Stomach (tissue), 9 donors: ENCODE measurements around the gene MED13L. TPM values are rescaled to one million over a fixed set of nuclear protein-coding genes. Genes with fewer than 3 reads are reported as not detected.

Experiments used
- DNase-seq, 2 donors: peaks; one replicate each; pipeline versions ENCODE4 v3.0.0 to v3.0.0-alpha.2; 2013 to 2019
- H3K27ac ChIP-seq, 5 donors: fragments of 200-600 bp in 4 of 5; sonication (generic) in 4 of 5; one replicate each; pipeline ENCODE4 v1.5.1; 2013 to 2019; ENCODE audit warnings: mild to moderate bottlenecking in 1 of 5, moderate library complexity in 1 of 5
- H3K27me3 ChIP-seq, 3 donors: fragments of 200-600 bp; sonication (generic); one replicate each; pipeline ENCODE4 v1.5.1; 2017 to 2019; ENCODE audit warnings: mixed run types in 1 of 3
- H3K36me3 ChIP-seq, 4 donors: fragments of 200-600 bp; sonication (generic); 1 replicate in 3 of 4; 2 replicates in 1 of 4; pipeline ENCODE4 v1.5.1; 2016 to 2019
- H3K4me1 ChIP-seq, 4 donors: fragments of 200-600 bp; sonication (generic); one replicate each; pipeline ENCODE4 v1.5.1; 2016 to 2019
- H3K4me3 ChIP-seq, 4 donors: fragments of 200-600 bp; sonication (generic) in 3 of 4; one replicate each; pipeline ENCODE4 v1.5.1; 2016 to 2019; ENCODE audit warnings: mild to moderate bottlenecking in 1 of 4
- H3K9me3 ChIP-seq, 4 donors: fragments of 200-600 bp; sonication (generic); one replicate each; pipeline ENCODE4 v1.5.1; 2016 to 2019
- EP300 ChIP-seq: sonication (generic); formaldehyde crosslinking; IDR thresholded peaks from one replicate; pipeline ENCODE4 v1.6.1; 2017; ENCODE audit warnings: antibody characterized with exemption
- POLR2A ChIP-seq, 4 donors: fragments of 450-650 bp; IDR thresholded peaks; one replicate each; pipeline ENCODE4 v1.6.1; 2016; ENCODE audit warnings: antibody characterized with exemption in 4 of 4, control low read depth in 2 of 4, mild to moderate bottlenecking in 1 of 4, moderate library complexity in 1 of 4
- POLR2AphosphoS5 ChIP-seq, 3 donors: sonication (generic); formaldehyde crosslinking; IDR thresholded peaks; one replicate each; pipeline ENCODE4 v1.6.1; 2016; ENCODE audit warnings: antibody characterized with exemption in 3 of 3
- WGBS, 5 donors: extraction: QIAGEN DNeasy Blood & Tissue Kit in 3 of 5; methylation state at CpG; one replicate each; pipeline versions ENCODE4 v1.1.5 to v1.1.7; 2013 to 2018; 5-methylcytosine and 5-hydroxymethylcytosine counted together
- intact Hi-C: fragments of 100-400 bp; cut with DNase I; formaldehyde crosslinking; loops from one replicate; pipeline ENCODE4 v1.15.1; 2023; ENCODE audit warnings: low total_unique reads
- polyA plus RNA-seq, 3 donors: library from polyadenylated mRNA; stranded (reverse); fragments of 200-250 nt; gene quantifications; one replicate each; pipeline ENCODE4 v1.2.3, GENCODE V29; 2013
- total RNA-seq, 5 donors: library from RNA; depleted of rRNA; stranded (reverse); fragments of >200 nt; gene quantifications; one replicate each; pipeline versions ENCODE4 v1.1.0 to v1.2.3, GENCODE V29; 2014 to 2016
- TF ChIP-seq, protein P1 (sequence below), 7 experiments: fragments of 450-650 bp in 4 of 7; fragments of 200-600 bp in 3 of 7; sonication (generic) in 3 of 7; IDR thresholded peaks; one replicate each; pipeline ENCODE4 v1.5.1; 2016 to 2019; ENCODE audit warnings: antibody characterized with exemption in 7 of 7, control low read depth in 2 of 7, mild to moderate bottlenecking in 1 of 7
- donor health status: healthy with polysubstance abuse.
- donor health status: Bipolar disorder and iron deficiency.
- donor health status: healthy.

MED13L gene
- total and polyA plus RNA-seq, 8 donors: 10.4 to 305 (median 72.7) TPM

DNA sequence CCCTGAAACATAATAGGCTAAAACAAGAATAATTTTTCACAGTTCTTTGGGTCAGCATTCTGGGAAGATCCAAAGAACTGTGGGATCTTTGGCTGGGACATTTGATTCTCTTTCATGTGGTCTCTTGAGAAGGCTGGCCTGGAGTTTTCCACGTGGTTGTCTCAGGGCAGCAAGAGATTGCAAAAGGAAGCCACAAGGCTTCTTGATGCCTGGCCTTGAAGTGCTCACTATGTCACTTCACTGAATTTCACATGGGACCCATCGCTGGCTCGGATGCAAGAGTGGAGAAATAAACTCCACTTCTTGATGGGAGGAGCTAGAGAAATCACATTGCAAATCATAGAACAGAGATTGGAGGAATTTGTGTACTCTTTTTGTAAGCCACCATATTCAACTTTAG is 343.4 kb downstream of the MED13L start:
- H3K27ac ChIP-seq: no peak overlapping the region
- H3K36me3 ChIP-seq: no peaks in the 10 kb centered on the region
- WGBS, 5 donors: 52 to 74% (median 66%) methylated on average over 3 of the region's 3 CpGs
- intact Hi-C loops: no loop called here
- TF ChIP-seq POLR2A (IDR thresholded peaks at IDR 0.05) (no peak), POLR2AphosphoS5 (IDR thresholded peaks at IDR 0.05) (no peak), EP300 (no peak)
- TF ChIP-seq, protein P1, sequence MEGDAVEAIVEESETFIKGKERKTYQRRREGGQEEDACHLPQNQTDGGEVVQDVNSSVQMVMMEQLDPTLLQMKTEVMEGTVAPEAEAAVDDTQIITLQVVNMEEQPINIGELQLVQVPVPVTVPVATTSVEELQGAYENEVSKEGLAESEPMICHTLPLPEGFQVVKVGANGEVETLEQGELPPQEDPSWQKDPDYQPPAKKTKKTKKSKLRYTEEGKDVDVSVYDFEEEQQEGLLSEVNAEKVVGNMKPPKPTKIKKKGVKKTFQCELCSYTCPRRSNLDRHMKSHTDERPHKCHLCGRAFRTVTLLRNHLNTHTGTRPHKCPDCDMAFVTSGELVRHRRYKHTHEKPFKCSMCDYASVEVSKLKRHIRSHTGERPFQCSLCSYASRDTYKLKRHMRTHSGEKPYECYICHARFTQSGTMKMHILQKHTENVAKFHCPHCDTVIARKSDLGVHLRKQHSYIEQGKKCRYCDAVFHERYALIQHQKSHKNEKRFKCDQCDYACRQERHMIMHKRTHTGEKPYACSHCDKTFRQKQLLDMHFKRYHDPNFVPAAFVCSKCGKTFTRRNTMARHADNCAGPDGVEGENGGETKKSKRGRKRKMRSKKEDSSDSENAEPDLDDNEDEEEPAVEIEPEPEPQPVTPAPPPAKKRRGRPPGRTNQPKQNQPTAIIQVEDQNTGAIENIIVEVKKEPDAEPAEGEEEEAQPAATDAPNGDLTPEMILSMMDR (IDR thresholded peaks at IDR 0.05): no peak
- no peaks in the 10 kb centered on the region for H3K27me3 ChIP-seq
- H3K4me1 ChIP-seq: no peaks in the 10 kb centered on the region
- no peak overlapping the region for H3K4me3 ChIP-seq
- peaks cover 0 to 6% (median 3%) of the 10 kb centered on the region in 4 donors for H3K9me3 ChIP-seq
- DNase-seq: no peak

GRCh38 chr12:115932066-115932465 is 345.4 kb downstream of the MED13L start:
- H3K27me3 ChIP-seq: no peaks in the 10 kb centered on the region
- no peak overlapping the region for H3K4me3 ChIP-seq
- no peak for DNase-seq
- H3K36me3 ChIP-seq: no peaks in the 10 kb centered on the region
- H3K27ac ChIP-seq: no peak overlapping the region
- WGBS, 5 donors: 18 to 73% (median 52%) methylated on average over 1 of the region's 1 CpG
- intact Hi-C loops: no loop called here
- TF ChIP-seq EP300: no peak
- TF ChIP-seq POLR2AphosphoS5 (IDR thresholded peaks at IDR 0.05): no peak
- TF ChIP-seq, protein P1 (IDR thresholded peaks at IDR 0.05): no peak
- TF ChIP-seq POLR2A (IDR thresholded peaks at IDR 0.05): no peak
- H3K9me3 ChIP-seq: no peaks in the 10 kb centered on the region
- H3K4me1 ChIP-seq: no peaks in the 10 kb centered on the region

GRCh38 chr12:115930336-115930735 is 347.2 kb downstream of the MED13L start:
- 66 to 79% (median 73%) methylated on average over 5 of the region's 5 CpGs for WGBS, 5 donors

GRCh38 chr12:115926037-115926670 is 351.3 kb downstream of the MED13L start:
- Histone ChIP-seq H3K9me3 (peaks cover 5 to 13% (median 12%) of the 10 kb centered on the region in 4 donors), H3K4me1 (no peaks in the 10 kb centered on the region), H3K4me3 (no peak overlapping the region), H3K36me3 (no peaks in the 10 kb centered on the region), H3K27me3 (peaks cover 0 to 20% (median 0%) of the 10 kb centered on the region in 3 donors), H3K27ac (no peak overlapping the region)
- intact Hi-C loops: no loop called here
- TF ChIP-seq, protein P1 (IDR thresholded peaks at IDR 0.05): no peak
- TF ChIP-seq EP300 (no peak), POLR2A (IDR thresholded peaks at IDR 0.05) (no peak), POLR2AphosphoS5 (IDR thresholded peaks at IDR 0.05) (no peak)
- DNase-seq: no peak
- 73 to 82% (median 78%) methylated on average over 8 of the region's 8 CpGs for WGBS, 5 donors

More at GRCh38 chr12:115930336-115930735, 347.2 kb downstream of the MED13L start:
- intact Hi-C loops: no loop called here
- Histone ChIP-seq H3K36me3 (no peaks in the 10 kb centered on the region), H3K27me3 (peaks cover 0 to 5% (median 0%) of the 10 kb centered on the region in 3 donors), H3K9me3 (no peaks in the 10 kb centered on the region), H3K4me3 (no peak overlapping the region), H3K4me1 (no peaks in the 10 kb centered on the region), H3K27ac (no peak overlapping the region)
- TF ChIP-seq EP300: no peak
- TF ChIP-seq POLR2A (IDR thresholded peaks at IDR 0.05): no peak
- TF ChIP-seq, protein P1 (IDR thresholded peaks at IDR 0.05): no peak
- no peak for TF ChIP-seq POLR2AphosphoS5 (IDR thresholded peaks at IDR 0.05)
- DNase-seq: no peak
